ENCODE results near the gene TXNIP. TPM values are rescaled to one million over a fixed set of nuclear protein-coding genes. Genes with fewer than 3 reads are reported as not detected.

TXNIP gene
- total RNA-seq, 1 experiment from 2014 or later, result 23.2 TPM

GRCh38 chr1:145961109-145961424, 35.3 kb downstream of the TXNIP start:
- Histone ChIP-seq H3K9me3 (ENCODE audit: control insufficient read depth, low read depth, low read length) (no peaks in the 10 kb centered on the region), H2BK5ac (ENCODE audit: insufficient read length, low read length) (no peak overlapping the region), H3T11ph (ENCODE audit: low read length) (no peak overlapping the region), H3K4ac (ENCODE audit: low read depth, low read length) (no peak overlapping the region), H2BK120ac (ENCODE audit: low read depth, low read length, poor library complexity, severe bottlenecking) (no peak overlapping the region), H4K8ac (replicated peaks; ENCODE audit: insufficient read length, low read depth, low read length) (no peak overlapping the region), H3K56ac (ENCODE audit: insufficient read length, low read depth, low read length) (no peak overlapping the region), H3K23me2 (ENCODE audit: insufficient read length, low read depth, low read length, poor library complexity, severe bottlenecking) (peaks cover 31% of the 10 kb centered on the region), H2AK5ac (ENCODE audit: insufficient read length, low read length) (no peak overlapping the region), H3K23ac (ENCODE audit: insufficient read length, low read depth, low read length) (no peak overlapping the region), H4K91ac (ENCODE audit: insufficient read length, low read depth, low read length) (no peak overlapping the region), H3K14ac (ENCODE audit: insufficient read depth, low read length) (no peak overlapping the region), H4K20me1 (ENCODE audit: control insufficient read depth, insufficient read depth, insufficient read length) (no peaks in the 10 kb centered on the region), H3K18ac (ENCODE audit: insufficient read length, low read depth, low read length) (no peak overlapping the region), H3K27me3 (ENCODE audit: insufficient read depth, low read length) (peaks cover 42% of the 10 kb centered on the region), H3K79me2 (ENCODE audit: insufficient read depth, low read length) (no peaks in the 10 kb centered on the region), H4K5ac (ENCODE audit: insufficient read length, low read depth, low read length) (no peak overlapping the region), H3K4me1 (ENCODE audit: insufficient read depth, low read length) (peaks cover 2% of the 10 kb centered on the region; the same call in 1 of the 2 replicates), H3K4me2 (ENCODE audit: insufficient read depth, insufficient read length, low read length) (peak overlapping the region; percentile 75), H3K79me1 (ENCODE audit: insufficient read depth, low read depth, low read length, poor library complexity, severe bottlenecking) (no peaks in the 10 kb centered on the region), H3K9ac (ENCODE audit: extremely low read depth, insufficient read length, low read length) (no peak overlapping the region), H3K27ac (ENCODE audit: insufficient read length, low read depth, low read length) (no peak overlapping the region), H2BK15ac (ENCODE audit: low read depth, low read length) (no peak overlapping the region), H2BK12ac (ENCODE audit: insufficient read length, low read depth, low read length) (no peak overlapping the region), H2AFZ (ENCODE audit: low read length) (no peak overlapping the region), H2BK20ac (ENCODE audit: low read depth, low read length, poor library complexity, severe bottlenecking) (no peak overlapping the region)
- H3K4me3 Mint-ChIP-seq, result peak overlapping the region; percentile 87 to 95
- peaks cover 42 to 50% of the 10 kb centered on the region in 2 experiments for H3K4me1 Mint-ChIP-seq
- no peaks in the 10 kb centered on the region; a peak in 1 of 7 replicates for H3K36me3 Mint-ChIP-seq (ENCODE audit: insufficient read depth in 1 of 3, low read depth in 3 of 3)
- H3K27me3 Mint-ChIP-seq (ENCODE audit: low read depth), result peaks cover 74% of the 10 kb centered on the region
- H3K9me3 Mint-ChIP-seq, result no peaks in the 10 kb centered on the region
- no peak for TF ChIP-seq CTCF (conservative IDR thresholded peaks at IDR 0.05)
- no peak for DNase-seq
- H3K27ac Mint-ChIP-seq, result peak overlapping the region in 1 of 3 experiments; percentile 94; a peak in 2 of 7 replicates
- WGBS (ENCODE audit: extremely low coverage, insufficient read length, low lambda C conversion rate), result no CpG with 5 or more reads among the region's 22 CpGs

Measured in H9 (cell line).